ENCODE measurements around the gene STEAP3.

The STEAP3 gene

GRCh38 chr2:119248751-119249150 lies 25.1 kb downstream of the STEAP3 start:
- DNase-seq = no peak

DNA sequence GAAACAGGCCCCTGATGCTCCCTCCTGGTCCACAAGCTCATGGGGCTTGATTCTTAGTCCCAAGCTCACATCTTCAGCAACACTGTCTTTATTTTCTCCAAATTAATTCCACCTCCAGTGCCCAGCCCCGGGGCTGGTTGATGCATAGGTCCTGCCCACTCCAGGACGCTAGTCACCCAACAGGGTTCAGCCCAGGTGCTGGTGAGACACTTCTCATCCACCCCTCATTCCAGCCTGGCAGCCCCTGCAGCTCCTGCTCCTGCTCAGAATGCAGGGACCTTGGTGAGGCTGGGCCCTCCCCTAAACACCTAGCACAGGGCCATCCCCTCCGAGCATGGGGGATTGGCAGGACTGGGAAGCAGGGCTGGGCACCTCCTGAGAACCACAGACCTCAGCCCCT lies 25.7 kb downstream of the STEAP3 start:
- no peak for DNase-seq

GRCh38 chr2:119249855-119250717 lies 26.5 kb downstream of the STEAP3 start:
- DNase-seq = no peak

DNA sequence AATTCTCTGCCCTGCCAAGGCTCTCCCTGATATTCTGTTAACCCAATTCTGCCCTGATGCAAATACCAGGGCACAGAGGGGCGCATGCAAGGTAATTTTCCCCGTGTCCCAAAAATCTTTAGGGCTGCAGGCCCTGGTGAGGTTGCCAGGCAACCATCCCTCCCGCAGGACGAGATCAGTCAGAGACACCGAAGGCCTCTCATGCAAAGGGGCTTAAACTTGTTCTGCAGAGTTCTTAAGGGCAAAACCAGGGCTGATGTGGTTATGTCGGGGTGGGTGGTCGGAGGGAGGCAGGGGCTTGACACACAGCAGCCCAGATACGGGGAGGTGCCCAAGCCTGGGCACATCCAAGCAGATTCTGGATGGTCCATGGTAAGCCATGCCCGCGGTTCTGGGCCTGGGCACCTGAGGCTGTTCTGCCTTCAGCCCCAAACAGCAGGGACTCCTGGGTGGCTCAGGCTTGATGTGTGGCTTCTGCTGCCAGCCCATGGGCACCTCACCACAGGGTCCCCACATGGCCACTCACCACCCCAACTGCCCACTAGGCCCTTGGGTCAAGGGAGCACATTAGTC lies 27.2 kb downstream of the STEAP3 start:
- DNase-seq = no peak

GRCh38 chr2:119251652-119252051 lies 28.0 kb downstream of the STEAP3 start:
- DNase-seq = no peak

DNA sequence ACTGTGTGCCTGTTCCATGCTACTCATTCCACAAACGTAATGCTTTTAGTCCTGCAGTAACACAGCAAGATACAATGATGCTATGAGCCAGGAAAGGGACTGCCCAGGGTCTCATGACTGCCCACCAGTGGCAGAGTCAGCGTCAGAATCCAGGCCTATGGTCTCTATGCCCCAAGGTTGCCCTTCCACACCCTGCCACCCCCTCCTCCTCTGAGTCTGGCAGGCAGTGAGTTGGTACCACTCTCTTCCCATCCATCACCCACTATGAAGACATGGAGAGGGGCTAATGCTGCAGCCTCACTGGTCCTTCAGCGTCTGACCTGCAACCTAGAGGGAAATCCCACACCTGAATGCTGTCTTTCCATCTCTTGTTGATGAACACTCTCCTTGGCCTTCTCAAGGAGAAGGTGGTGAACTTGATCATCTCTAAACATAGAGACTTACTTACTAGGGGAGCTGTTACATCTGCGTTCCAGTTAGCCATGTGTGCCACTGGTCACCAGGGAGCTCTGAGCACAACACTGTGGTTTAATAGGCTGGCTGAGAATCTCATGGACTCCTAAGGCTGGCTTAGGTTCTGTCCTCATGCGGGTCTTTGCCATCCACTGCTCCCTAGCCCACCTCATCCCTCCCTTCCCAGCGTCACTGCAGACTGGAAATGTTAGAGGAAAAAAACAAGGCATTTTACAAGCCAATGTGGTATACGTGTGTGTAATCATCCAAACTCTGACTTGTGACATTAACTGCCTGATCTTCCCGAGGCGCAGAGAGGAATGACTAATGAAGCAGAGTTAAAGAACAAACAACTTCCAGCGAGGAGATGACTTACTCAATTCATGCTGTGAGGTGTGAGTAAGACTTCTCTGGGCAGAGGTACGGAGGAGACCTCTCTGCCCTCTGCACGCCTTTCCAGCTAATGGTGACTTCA lies 28.8 kb downstream of the STEAP3 start:
- DNase-seq = peak; percentile 5

GRCh38 chr2:119253114-119253702 lies 29.6 kb downstream of the STEAP3 start:
- no peak for DNase-seq

DNA sequence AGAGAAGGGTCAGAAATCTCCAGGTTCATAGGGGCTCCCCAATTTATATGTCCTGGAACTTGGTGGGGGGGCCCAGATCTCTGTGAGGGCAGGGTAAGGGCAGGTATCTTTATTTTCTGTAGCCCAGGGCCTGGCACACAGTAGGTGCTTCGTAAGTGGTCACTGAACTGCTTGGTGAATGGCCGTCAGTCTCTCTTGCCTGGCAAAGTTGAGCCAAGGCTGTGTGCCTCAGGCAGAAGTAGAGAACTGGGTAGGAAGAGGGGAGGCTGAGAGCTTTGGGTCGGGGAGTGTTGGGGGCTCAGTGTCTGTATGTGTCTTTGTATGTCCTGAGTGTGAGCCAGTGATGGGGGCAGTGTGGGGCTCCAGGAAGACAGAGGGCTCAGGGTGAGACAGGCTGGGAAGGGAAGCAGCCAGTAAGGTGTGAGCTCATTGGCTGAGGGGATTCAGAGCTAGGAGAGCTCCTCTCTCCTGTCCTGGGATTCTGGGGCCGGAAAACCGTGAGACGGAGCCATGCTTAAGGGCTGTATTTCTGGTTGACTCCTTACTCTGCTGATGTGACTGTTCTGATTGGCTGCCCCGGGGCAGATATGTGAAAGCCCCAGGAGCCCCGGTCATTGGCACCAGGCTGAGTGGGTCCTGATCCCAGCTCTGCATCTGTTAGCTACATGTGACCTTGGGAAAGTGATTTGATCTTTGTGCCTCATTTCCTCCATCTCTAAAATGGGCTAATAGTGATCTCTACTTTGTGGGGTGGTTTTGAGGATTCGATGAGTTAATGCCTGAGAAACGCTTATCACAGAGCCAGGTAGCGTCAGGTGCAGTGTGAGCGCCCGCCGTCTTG lies 30.3 kb downstream of the STEAP3 start:
- DNase-seq = no peak

DNA sequence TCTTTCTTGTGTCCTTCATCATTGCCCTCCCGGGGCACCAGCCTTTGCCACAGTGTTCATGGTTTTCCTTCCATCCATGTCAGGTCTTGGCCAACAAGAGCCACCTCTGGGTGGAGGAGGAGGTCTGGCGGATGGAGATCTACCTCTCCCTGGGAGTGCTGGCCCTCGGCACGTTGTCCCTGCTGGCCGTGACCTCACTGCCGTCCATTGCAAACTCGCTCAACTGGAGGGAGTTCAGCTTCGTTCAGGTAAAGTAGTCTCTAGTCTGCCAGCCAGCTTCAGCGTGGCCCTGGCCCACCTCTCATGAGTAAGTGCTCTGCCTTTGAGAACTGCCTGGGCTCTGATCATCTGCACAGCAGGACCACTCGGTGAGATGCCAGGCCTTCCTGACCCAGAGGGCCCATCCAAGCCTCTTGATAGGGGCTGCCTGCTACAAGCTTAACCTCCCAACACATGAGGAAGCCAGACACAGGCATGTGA lies 31.0 kb downstream of the STEAP3 start:
- DNase-seq = no peak

DNA sequence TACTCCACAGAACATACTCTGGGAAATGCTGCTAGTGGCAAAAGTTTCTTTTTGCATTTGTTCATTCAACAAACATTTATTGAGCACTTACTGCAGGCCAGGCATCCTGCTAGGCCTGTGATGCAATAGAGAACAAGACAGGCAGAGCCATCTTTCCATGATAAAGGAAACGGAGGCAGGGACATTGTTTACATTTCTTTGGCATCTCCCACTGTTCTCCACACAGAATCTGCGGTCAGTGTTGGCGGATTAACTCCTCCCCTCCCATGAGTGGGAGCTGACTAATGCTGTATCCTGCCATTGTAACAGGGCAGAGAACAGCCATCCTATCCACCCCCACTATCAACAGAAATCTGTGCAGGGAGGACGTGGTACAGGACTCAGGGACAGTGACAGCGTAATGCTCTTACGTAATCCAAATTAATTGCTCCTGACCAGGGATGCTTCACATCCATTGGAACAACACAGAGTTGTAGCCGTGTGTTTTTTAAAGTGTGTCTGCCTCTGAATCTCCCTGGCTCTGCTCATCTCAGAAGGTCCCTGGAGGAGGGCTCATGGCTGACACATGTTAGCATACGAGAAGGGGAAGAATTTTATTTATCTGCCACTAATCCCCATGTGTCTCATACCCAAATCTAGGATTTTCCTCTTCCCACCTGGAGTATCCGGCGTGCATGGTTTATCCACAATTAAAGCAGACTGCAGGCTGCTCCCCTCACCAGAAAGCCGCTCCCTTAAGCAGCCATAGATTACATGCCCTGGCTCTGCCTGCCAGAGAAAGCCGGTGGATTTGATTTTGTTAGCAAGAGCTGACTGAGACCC lies 32.3 kb downstream of the STEAP3 start:
- no peak for DNase-seq

GRCh38 chr2:119256582-119256921 lies 32.9 kb downstream of the STEAP3 start:
- no peak for DNase-seq

DNA sequence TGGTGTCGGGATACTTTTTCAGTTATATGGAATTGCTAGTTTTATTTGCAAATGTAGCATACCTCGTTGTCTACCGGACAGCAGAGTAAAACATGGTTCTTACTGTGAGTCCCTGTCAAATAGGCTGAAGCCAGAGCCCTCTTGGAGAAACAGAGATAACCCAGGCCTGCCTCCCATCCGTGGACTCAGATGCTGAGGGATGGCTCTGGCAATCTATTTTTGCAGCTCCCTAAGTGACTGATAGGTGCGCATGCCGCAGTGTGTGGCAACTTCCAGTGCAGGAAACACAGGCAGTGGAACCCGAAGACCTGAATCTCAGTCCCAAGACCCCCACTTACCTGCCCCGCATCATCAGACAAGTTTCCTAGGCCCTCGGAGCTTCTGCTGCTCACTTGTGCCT lies 33.6 kb downstream of the STEAP3 start:
- DNase-seq = no peak

- DNase-seq = no peak
Observed at GRCh38 chr2:119259296-119259860, 35.7 kb downstream of the STEAP3 start.

DNA sequence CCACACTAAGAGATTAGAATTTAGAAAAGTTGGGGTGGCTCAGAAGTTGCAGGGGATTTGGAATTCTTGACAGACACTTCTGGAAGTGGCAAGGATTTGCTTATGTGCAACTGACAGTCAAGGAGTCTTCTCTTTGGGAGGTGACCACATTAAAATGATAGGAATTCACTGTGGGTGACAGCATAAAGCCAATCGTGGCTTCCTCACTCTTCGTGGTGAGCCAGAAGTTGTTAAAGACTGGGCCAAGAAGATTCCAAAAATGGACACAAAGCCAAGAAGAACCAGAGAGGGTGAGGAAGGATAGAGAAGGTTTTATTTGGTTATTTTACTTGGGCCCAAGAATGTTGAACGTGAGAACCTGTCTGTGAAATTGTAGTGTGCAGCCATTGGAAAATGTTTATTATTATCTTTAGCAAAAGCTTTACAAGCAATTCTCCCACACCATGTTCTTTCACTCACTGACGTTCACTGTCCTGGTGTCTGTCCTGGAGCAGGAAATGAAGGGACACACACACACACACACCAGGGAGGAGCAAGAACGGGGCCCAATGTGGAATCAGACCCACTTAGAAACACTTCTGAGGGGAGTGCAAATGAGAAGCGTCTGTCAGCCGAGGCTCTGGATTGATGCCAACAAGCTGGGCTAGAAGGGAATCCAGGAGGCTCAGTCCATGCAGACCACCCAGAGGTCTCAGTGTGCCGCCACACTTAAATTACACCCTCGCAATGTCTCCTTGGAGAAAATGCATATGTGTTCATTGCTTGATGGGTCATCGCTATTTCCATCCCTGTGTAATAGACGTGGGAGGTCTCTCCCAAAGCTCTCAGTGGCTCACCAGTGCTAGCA lies 37.2 kb downstream of the STEAP3 start:
- no peak for DNase-seq

DNA sequence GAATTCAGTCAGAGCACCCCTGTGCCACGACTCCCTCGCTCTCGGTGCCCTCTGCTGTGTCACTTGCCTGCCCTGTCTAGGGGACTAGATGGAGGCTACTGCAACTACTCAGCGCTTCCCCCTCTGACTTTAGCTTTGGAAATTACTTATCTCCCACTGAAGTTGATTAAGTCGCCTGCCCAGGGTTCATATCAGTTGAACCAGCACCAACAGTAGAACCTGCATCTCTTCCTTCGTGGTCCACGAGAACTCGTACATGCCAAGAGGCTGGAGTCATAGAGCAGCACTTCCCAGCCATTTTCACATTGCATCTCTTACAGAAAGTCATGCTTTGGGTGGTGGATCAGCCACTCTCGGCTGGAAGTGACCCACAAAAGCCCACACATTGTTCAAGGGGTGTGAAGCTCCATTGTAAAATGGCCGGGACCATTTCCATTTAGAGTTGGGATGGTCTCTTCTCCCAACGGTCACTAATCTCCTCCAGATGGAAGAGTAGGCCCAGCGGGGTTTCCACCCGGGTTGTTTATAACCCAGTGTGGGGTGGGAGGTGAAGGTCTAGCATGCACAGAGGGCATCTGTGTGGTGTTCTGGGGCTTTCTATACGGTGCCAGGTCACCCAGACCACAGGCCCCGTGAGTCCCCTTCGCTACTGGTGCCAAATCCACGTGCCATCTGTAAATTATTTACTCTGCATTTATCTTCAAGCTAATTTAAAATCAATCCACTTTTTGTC lies 38.0 kb downstream of the STEAP3 start:
- no peak for DNase-seq

DNA sequence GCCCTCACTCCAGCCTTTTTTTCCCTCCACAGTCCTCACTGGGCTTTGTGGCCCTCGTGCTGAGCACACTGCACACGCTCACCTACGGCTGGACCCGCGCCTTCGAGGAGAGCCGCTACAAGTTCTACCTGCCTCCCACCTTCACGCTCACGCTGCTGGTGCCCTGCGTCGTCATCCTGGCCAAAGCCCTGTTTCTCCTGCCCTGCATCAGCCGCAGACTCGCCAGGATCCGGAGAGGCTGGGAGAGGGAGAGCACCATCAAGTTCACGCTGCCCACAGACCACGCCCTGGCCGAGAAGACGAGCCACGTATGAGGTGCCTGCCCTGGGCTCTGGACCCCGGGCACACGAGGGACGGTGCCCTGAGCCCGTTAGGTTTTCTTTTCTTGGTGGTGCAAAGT lies 39.4 kb downstream of the STEAP3 start:
- no peak for DNase-seq

GRCh38 chr2:119263656-119264055 lies 40.0 kb downstream of the STEAP3 start:
- no peak for DNase-seq

GRCh38 chr2:119264781-119265692 lies 41.4 kb downstream of the STEAP3 start:
- peak; percentile 32 for DNase-seq
